Ovary (tissue), 3 donors: ENCODE results near the gene NKX1-1.

Experiments
- CTCF ChIP-seq, 3 donors: fragments of 450-650 bp in 2 of 3; fragments of 200-600 bp in 1 of 3; IDR thresholded peaks; one replicate each; pipeline versions ENCODE4 v1.5.1 to v1.8.0; 2016 to 2022; ENCODE audit warnings: antibody characterized with exemption in 3 of 3, mild to moderate bottlenecking in 1 of 3
- EP300 ChIP-seq: sonication (generic); formaldehyde crosslinking; IDR thresholded peaks from one replicate; pipeline ENCODE4 v1.6.1; 2017; ENCODE audit warnings: antibody characterized with exemption
- POLR2A ChIP-seq: fragments of 450-650 bp; IDR thresholded peaks from one replicate; pipeline ENCODE4 v1.6.1; 2017; ENCODE audit warnings: antibody characterized with exemption, mild to moderate bottlenecking, moderate library complexity
- donor health status: DM: no; HTN: no; CAD: no.

GRCh38 chr4:1413204-1413663, 7.0 kb upstream of the NKX1-1 start:
- TF ChIP-seq POLR2A: no peak
- TF ChIP-seq CTCF (IDR thresholded peaks at IDR 0.05): no peak
- TF ChIP-seq EP300: no peak
